Natural killer cell (primary cell): Measurements from ENCODE around the gene INHBC. TPM values are rescaled to one million over a fixed set of nuclear protein-coding genes. Genes with fewer than 3 reads are reported as not detected.

ENCODE experiments used
- ATAC-seq, 3 donors: fragments of 150-1000 bp in 2 of 3; fragments of 200-7000 bp in 1 of 3; cut with Tn5 transposase; 1 replicate in 1 of 3; 2 replicates in 2 of 3; pipeline ENCODE4 v1.10.0; 2021; ENCODE audit warnings: mild to moderate bottlenecking in 2 of 3, moderate library complexity in 2 of 3
- DNase-seq, 2 donors: peaks; one replicate each; pipeline versions ENCODE4 v3.0.0 to v3.0.0-alpha.2; 2013 to 2021; ENCODE audit warnings: mixed read lengths in 1 of 2
- H3K27ac ChIP-seq: one replicate; pipeline ENCODE4 v1.5.1; 2013; ENCODE audit warnings: mild to moderate bottlenecking, low read length
- H3K27me3 ChIP-seq: one replicate; pipeline ENCODE4 v1.6.1; 2013; ENCODE audit warnings: low read length; ENCODE audit not compliant: control insufficient read depth, insufficient read depth
- H3K36me3 ChIP-seq: one replicate; pipeline ENCODE4 v1.6.1; 2013; ENCODE audit warnings: low read length; ENCODE audit not compliant: control insufficient read depth, insufficient read depth
- H3K4me1 ChIP-seq: one replicate; pipeline ENCODE4 v1.6.1; 2013; ENCODE audit warnings: low read length; ENCODE audit not compliant: control insufficient read depth, insufficient read depth
- H3K4me3 ChIP-seq: one replicate; pipeline ENCODE4 v1.5.1; 2013; ENCODE audit warnings: low read length
- H3K9me3 ChIP-seq: one replicate; pipeline ENCODE4 v1.6.1; 2013; ENCODE audit warnings: low read length; ENCODE audit not compliant: control insufficient read depth, insufficient read depth
- H3K27ac Mint-ChIP-seq, 2 donors: one replicate each; pipeline ENCODE4 v1.8.0; 2022; ENCODE audit warnings: mild to moderate bottlenecking in 2 of 2, mixed read lengths in 2 of 2, moderate library complexity in 1 of 2
- H3K27me3 Mint-ChIP-seq, 2 donors: one replicate each; pipeline ENCODE4 v1.8.0; 2022; ENCODE audit warnings: low read depth in 2 of 2, mixed read lengths in 2 of 2
- H3K36me3 Mint-ChIP-seq: one replicate; pipeline ENCODE4 v1.8.0; 2022; ENCODE audit warnings: mixed read lengths
- H3K4me1 Mint-ChIP-seq, 2 donors: one replicate each; pipeline ENCODE4 v1.8.0; 2022; ENCODE audit warnings: mixed read lengths in 2 of 2
- H3K4me3 Mint-ChIP-seq: one replicate; pipeline ENCODE4 v1.8.0; 2022; ENCODE audit warnings: mild to moderate bottlenecking, moderate library complexity, mixed read lengths
- H3K9me3 Mint-ChIP-seq, 2 donors: one replicate each; pipeline ENCODE4 v1.8.0; 2022; ENCODE audit warnings: mixed read lengths in 2 of 2
- WGBS: methylation state at CpG from one replicate; pipeline ENCODE4 v1.1.7; 2013; ENCODE audit warnings: missing lambda C conversion rate; ENCODE audit not compliant: insufficient coverage; 5-methylcytosine and 5-hydroxymethylcytosine counted together
- intact Hi-C: fragments of 100-400 bp; cut with micrococcal nuclease; formaldehyde crosslinking; loops from one replicate; pipeline ENCODE4 v1.14.2; 2022
- total RNA-seq, 4 donors: library from RNA; stranded (reverse); fragments of 120-200 nt in 1 of 4; gene quantifications; one replicate each; pipeline versions ENCODE4 v1.2.3 to v1.2.4, GENCODE V29; 2013 to 2022
- TF ChIP-seq, protein P1 (sequence below): fragments of 200-600 bp; IDR thresholded peaks from one replicate; pipeline ENCODE4 v1.8.0; 2022; ENCODE audit warnings: antibody characterized with exemption

The INHBC gene
- total RNA-seq, 3 donors from 2014 or later (not counting 1 experiment from before 2014, with no cell fraction given) = 0.18 to 0.35 (median 0.31) TPM

DNA sequence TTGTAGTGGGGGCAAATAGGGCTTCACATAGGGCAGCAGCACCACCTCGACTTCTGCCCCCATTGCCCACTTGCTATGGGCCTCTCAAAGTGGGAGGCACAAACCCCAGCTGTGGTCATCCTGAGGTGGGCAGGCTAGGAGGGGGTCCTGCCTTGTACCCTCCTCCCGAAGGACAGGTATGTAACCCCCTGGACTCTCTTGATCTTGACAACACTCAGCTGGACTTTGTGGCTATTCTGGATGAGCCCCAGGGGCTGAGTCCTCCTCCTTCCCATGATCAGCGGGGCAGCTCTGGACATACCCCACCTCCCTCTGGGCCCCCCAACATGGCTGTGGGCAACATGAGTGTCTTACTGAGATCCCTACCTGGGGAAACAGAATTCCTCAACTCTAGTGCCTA lies 37.1 kb downstream of the INHBC start:
- ATAC-seq (no peak), DNase-seq (no peak)
- Mint-ChIP-seq H3K27me3 (no peaks in the 10 kb centered on the region), H3K4me3 (no peak overlapping the region), H3K27ac (peak overlapping the region; percentile 74 to 79), H3K36me3 (peaks cover 19% of the 10 kb centered on the region), H3K4me1 (peaks cover 69 to 89% of the 10 kb centered on the region in 2 donors), H3K9me3 (no peaks in the 10 kb centered on the region)
- TF ChIP-seq, protein P1, sequence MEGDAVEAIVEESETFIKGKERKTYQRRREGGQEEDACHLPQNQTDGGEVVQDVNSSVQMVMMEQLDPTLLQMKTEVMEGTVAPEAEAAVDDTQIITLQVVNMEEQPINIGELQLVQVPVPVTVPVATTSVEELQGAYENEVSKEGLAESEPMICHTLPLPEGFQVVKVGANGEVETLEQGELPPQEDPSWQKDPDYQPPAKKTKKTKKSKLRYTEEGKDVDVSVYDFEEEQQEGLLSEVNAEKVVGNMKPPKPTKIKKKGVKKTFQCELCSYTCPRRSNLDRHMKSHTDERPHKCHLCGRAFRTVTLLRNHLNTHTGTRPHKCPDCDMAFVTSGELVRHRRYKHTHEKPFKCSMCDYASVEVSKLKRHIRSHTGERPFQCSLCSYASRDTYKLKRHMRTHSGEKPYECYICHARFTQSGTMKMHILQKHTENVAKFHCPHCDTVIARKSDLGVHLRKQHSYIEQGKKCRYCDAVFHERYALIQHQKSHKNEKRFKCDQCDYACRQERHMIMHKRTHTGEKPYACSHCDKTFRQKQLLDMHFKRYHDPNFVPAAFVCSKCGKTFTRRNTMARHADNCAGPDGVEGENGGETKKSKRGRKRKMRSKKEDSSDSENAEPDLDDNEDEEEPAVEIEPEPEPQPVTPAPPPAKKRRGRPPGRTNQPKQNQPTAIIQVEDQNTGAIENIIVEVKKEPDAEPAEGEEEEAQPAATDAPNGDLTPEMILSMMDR = no peak
- Histone ChIP-seq H3K9me3 (no peaks in the 10 kb centered on the region), H3K36me3 (peaks cover 68% of the 10 kb centered on the region), H3K27me3 (no peaks in the 10 kb centered on the region), H3K27ac (no peak overlapping the region), H3K4me1 (peaks cover 72% of the 10 kb centered on the region), H3K4me3 (no peak overlapping the region)
- 91% methylated on average over 3 of the region's 3 CpGs for WGBS
- intact Hi-C loops = no loop called here

DNA sequence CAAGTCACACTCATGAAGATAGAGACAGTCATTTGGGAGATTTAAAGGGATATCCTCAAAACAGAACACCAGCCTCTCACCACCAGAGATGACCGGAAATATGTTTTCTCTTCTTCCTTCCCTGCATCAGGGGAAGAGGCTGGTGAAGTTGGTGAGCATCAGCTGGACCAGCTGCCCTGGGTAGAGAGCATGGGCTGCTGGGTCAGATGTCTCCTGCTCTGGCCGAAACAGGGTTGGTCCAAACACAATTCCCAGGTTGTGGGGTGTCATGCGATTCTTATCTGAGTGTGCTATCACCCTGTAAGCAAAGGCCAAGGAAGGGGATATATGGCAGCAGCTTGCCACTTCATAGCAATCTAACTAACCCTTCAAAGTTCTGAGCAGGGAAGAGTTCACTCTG lies 37.8 kb downstream of the INHBC start:
- Histone ChIP-seq H3K27me3 (no peaks in the 10 kb centered on the region), H3K4me1 (peaks cover 79% of the 10 kb centered on the region), H3K9me3 (no peaks in the 10 kb centered on the region), H3K27ac (no peak overlapping the region), H3K4me3 (no peak overlapping the region), H3K36me3 (peaks cover 68% of the 10 kb centered on the region)
- 93% methylated on average over 2 of the region's 3 CpGs for WGBS
- peaks cover 72 to 91% of the 10 kb centered on the region in 2 donors for H3K4me1 Mint-ChIP-seq
- intact Hi-C loops = no loop called here
- DNase-seq (no peak), ATAC-seq (no peak)
- H3K27me3 Mint-ChIP-seq = no peaks in the 10 kb centered on the region
- H3K36me3 Mint-ChIP-seq = peaks cover 19% of the 10 kb centered on the region
- H3K27ac Mint-ChIP-seq = peak overlapping the region; percentile 47 to 74
- H3K4me3 Mint-ChIP-seq = peak overlapping the region; percentile 40
- no peaks in the 10 kb centered on the region for H3K9me3 Mint-ChIP-seq
- TF ChIP-seq, protein P1 = no peak

DNA sequence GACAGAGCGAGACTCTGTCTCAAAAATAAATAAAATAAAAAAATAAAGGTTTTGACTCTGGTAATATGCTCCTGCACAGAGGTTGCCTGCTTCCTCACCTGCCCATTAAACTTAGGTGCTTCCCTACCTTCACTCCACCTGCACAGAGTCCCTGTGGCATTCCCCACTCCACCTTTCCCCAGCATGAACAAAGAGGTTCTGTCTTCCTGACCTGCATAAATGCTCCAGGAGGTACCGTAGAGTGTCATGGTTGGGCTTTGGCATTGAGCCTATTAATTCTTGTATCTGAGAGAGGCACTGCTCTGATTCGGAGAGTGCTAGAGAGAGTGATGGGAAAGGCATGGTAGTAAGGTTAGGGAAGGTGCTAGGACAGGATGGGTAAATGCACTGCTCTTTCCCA lies 38.8 kb downstream of the INHBC start:
- 97% methylated on average over 3 of the region's 3 CpGs for WGBS
- Histone ChIP-seq H3K27ac (no peak overlapping the region), H3K9me3 (no peaks in the 10 kb centered on the region), H3K27me3 (no peaks in the 10 kb centered on the region), H3K4me1 (peaks cover 89% of the 10 kb centered on the region), H3K36me3 (peaks cover 59% of the 10 kb centered on the region), H3K4me3 (no peak overlapping the region)
- ATAC-seq (no peak), DNase-seq (no peak)
- Mint-ChIP-seq H3K4me1 (peaks cover 69 to 91% of the 10 kb centered on the region in 2 donors), H3K27me3 (no peaks in the 10 kb centered on the region), H3K27ac (peak overlapping the region; percentile 83 to 90), H3K4me3 (peak overlapping the region; percentile 78), H3K9me3 (no peaks in the 10 kb centered on the region), H3K36me3 (peaks cover 19% of the 10 kb centered on the region)
- TF ChIP-seq, protein P1 = no peak
- intact Hi-C loops = no loop called here

DNA sequence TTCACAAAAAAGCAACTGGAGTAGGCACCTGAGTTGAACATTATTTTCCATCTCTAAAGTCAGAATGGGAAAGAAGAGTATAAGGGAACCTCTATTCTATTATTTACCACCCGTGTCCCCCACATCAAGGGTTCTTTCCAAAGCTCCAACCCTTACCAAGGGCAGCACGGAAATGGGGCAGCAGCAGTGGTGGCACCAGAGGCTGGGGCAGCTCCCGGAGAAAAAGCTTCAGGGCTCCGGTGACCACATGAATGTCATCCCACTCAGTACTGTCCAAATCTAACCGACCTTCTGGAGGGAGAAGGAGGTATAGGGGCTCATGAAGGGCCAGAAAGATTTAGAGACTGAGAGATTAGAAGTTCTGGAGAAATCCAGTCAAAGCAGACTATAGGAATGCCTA lies 39.3 kb downstream of the INHBC start:
- peak overlapping the region; percentile 83 to 90 for H3K27ac Mint-ChIP-seq
- peaks cover 94% of the 10 kb centered on the region for H3K4me1 ChIP-seq
- no peak overlapping the region for H3K4me3 ChIP-seq
- no peaks in the 10 kb centered on the region for H3K27me3 Mint-ChIP-seq
- H3K36me3 ChIP-seq = peaks cover 59% of the 10 kb centered on the region
- TF ChIP-seq, protein P1 = no peak
- H3K36me3 Mint-ChIP-seq = peaks cover 19% of the 10 kb centered on the region
- intact Hi-C loops = no loop called here
- DNase-seq (no peak), ATAC-seq (no peak)
- peak overlapping the region; percentile 78 for H3K4me3 Mint-ChIP-seq
- peaks cover 70 to 92% of the 10 kb centered on the region in 2 donors for H3K4me1 Mint-ChIP-seq
- no peaks in the 10 kb centered on the region for H3K9me3 Mint-ChIP-seq
- 97% methylated on average over 5 of the region's 5 CpGs for WGBS
- no peak overlapping the region for H3K27ac ChIP-seq
- H3K9me3 ChIP-seq = no peaks in the 10 kb centered on the region
- H3K27me3 ChIP-seq = no peaks in the 10 kb centered on the region
